GM12875 (cell line): ENCODE measurements around the gene CDK14.

Experiments
- H3K4me3 ChIP-seq: one replicate; pipeline ENCODE4 v1.5.1; 2011; ENCODE audit warnings: low read depth, low read length, control low read depth
- CTCF ChIP-seq: IDR thresholded peaks from 2 replicates; pipeline ENCODE4 v1.5.1; 2011; ENCODE audit warnings: low read depth, mild to moderate bottlenecking, control low read depth, inconsistent platforms, low read length, moderate library complexity, borderline replicate concordance; ENCODE audit not compliant: insufficient read depth

Gene CDK14

GRCh38 chr7:91109200-91109599 lies 513.1 kb downstream of the CDK14 start:
- TF ChIP-seq CTCF, result no peak
- no peak overlapping the region for H3K4me3 ChIP-seq

GRCh38 chr7:91112902-91113341 lies 516.8 kb downstream of the CDK14 start:
- no peak for TF ChIP-seq CTCF
- no peak overlapping the region for H3K4me3 ChIP-seq

GRCh38 chr7:91114232-91114631 lies 518.1 kb downstream of the CDK14 start:
- TF ChIP-seq CTCF, result no peak
- no peak overlapping the region for H3K4me3 ChIP-seq

- no peak overlapping the region for H3K4me3 ChIP-seq
Measured at GRCh38 chr7:91126762-91127161, 530.6 kb downstream of the CDK14 start.

GRCh38 chr7:91127325-91127724 lies 531.2 kb downstream of the CDK14 start:
- TF ChIP-seq CTCF, result no peak
- H3K4me3 ChIP-seq, result no peak overlapping the region

More at GRCh38 chr7:91126762-91127161, 530.6 kb downstream of the CDK14 start:
- TF ChIP-seq CTCF, result no peak

GRCh38 chr7:91127959-91128358 lies 531.8 kb downstream of the CDK14 start:
- H3K4me3 ChIP-seq, result no peak overlapping the region
- TF ChIP-seq CTCF, result no peak

GRCh38 chr7:91128683-91129348 lies 532.7 kb downstream of the CDK14 start:
- no peak overlapping the region for H3K4me3 ChIP-seq
- no peak for TF ChIP-seq CTCF
